HEK293 (cell line): ENCODE data around the gene HOXC11.

Source experiments
- IKZF3 ChIP-seq: fragments of 450-650 bp; IDR thresholded peaks from 2 replicates; pipeline ENCODE4 v1.5.0; 2018; ENCODE audit warnings: missing biosample characterization, mild to moderate bottlenecking, missing genetic modification characterization, moderate library complexity
- KLF7 ChIP-seq: fragments of 450-650 bp; formaldehyde crosslinking; IDR thresholded peaks from 2 replicates; pipeline ENCODE4 v1.5.1; 2016; ENCODE audit warnings: missing biosample characterization, missing genetic modification characterization, borderline replicate concordance
- MYNN ChIP-seq: fragments of 450-650 bp; formaldehyde crosslinking; IDR thresholded peaks from 2 replicates; pipeline ENCODE4 v1.5.1; 2016; ENCODE audit warnings: missing biosample characterization, missing genetic modification characterization, borderline replicate concordance
- OSR2 ChIP-seq: fragments of 450-650 bp; formaldehyde crosslinking; IDR thresholded peaks from 2 replicates; pipeline ENCODE4 v1.5.1; 2016; ENCODE audit warnings: missing biosample characterization, missing genetic modification characterization
- PATZ1 ChIP-seq: fragments of 450-650 bp; formaldehyde crosslinking; IDR thresholded peaks from 2 replicates; pipeline ENCODE4 v1.5.1; 2016; ENCODE audit warnings: missing biosample characterization, missing genetic modification characterization
- SALL2 ChIP-seq: fragments of 450-650 bp; formaldehyde crosslinking; IDR thresholded peaks from 2 replicates; pipeline ENCODE4 v1.5.0; 2017; ENCODE audit warnings: missing biosample characterization, mild to moderate bottlenecking, missing genetic modification characterization, borderline replicate concordance
- ZBTB20 ChIP-seq: fragments of 450-650 bp; formaldehyde crosslinking; IDR thresholded peaks from 2 replicates; pipeline ENCODE4 v1.5.1; 2016; ENCODE audit warnings: missing biosample characterization, missing genetic modification characterization
- ZBTB7A ChIP-seq: fragments of 450-650 bp; formaldehyde crosslinking; IDR thresholded peaks from 2 replicates; pipeline ENCODE4 v1.5.1; 2016; ENCODE audit warnings: low read depth, missing biosample characterization, missing genetic modification characterization
- ZFHX2 ChIP-seq: fragments of 450-650 bp; formaldehyde crosslinking; conservative IDR thresholded peaks from 2 replicates; pipeline ENCODE4 v1.5.1; 2016; ENCODE audit warnings: missing biosample characterization, missing genetic modification characterization
- ZFP3 ChIP-seq: fragments of 450-650 bp; formaldehyde crosslinking; IDR thresholded peaks from 2 replicates; pipeline ENCODE4 v1.5.1; 2016; ENCODE audit warnings: low read depth, missing biosample characterization, missing genetic modification characterization
- ZNF155 ChIP-seq: fragments of 450-650 bp; formaldehyde crosslinking; IDR thresholded peaks from 2 replicates; pipeline ENCODE4 v1.5.1; 2016; ENCODE audit warnings: missing biosample characterization, missing genetic modification characterization
- ZNF18 ChIP-seq: fragments of 450-650 bp; formaldehyde crosslinking; IDR thresholded peaks from 2 replicates; pipeline ENCODE4 v1.5.1; 2016; ENCODE audit warnings: missing biosample characterization, missing genetic modification characterization
- ZNF223 ChIP-seq: fragments of 450-650 bp; formaldehyde crosslinking; IDR thresholded peaks from 2 replicates; pipeline ENCODE4 v1.5.1; 2016; ENCODE audit warnings: missing biosample characterization, missing genetic modification characterization
- ZNF311 ChIP-seq: fragments of 450-650 bp; formaldehyde crosslinking; IDR thresholded peaks from 2 replicates; pipeline ENCODE4 v1.5.1; 2017; ENCODE audit warnings: missing biosample characterization, missing genetic modification characterization, borderline replicate concordance
- ZNF530 ChIP-seq: fragments of 450-650 bp; formaldehyde crosslinking; IDR thresholded peaks from 2 replicates; pipeline ENCODE4 v1.5.1; 2016; ENCODE audit warnings: low read depth, missing biosample characterization, missing genetic modification characterization
- ZNF560 ChIP-seq: fragments of 450-650 bp; formaldehyde crosslinking; IDR thresholded peaks from 2 replicates; pipeline ENCODE4 v1.5.1; 2017; ENCODE audit warnings: missing biosample characterization, missing genetic modification characterization, borderline replicate concordance
- ZNF624 ChIP-seq: fragments of 450-650 bp; formaldehyde crosslinking; IDR thresholded peaks from 2 replicates; pipeline ENCODE4 v1.5.1; 2017; ENCODE audit warnings: missing biosample characterization, missing genetic modification characterization
- ZNF837 ChIP-seq: fragments of 450-650 bp; formaldehyde crosslinking; IDR thresholded peaks from 2 replicates; pipeline ENCODE4 v1.5.1; 2016; ENCODE audit warnings: missing biosample characterization, missing genetic modification characterization
- ZSCAN16 ChIP-seq: fragments of 450-650 bp; formaldehyde crosslinking; IDR thresholded peaks from 2 replicates; pipeline ENCODE4 v1.5.1; 2016; ENCODE audit warnings: missing biosample characterization, missing genetic modification characterization
- ZSCAN23 ChIP-seq: fragments of 450-650 bp; formaldehyde crosslinking; IDR thresholded peaks from 2 replicates; pipeline ENCODE4 v1.5.1; 2016; ENCODE audit warnings: missing biosample characterization, missing genetic modification characterization
- ZSCAN30 ChIP-seq: fragments of 450-650 bp; IDR thresholded peaks from 2 replicates; pipeline ENCODE4 v1.5.1; 2018; ENCODE audit warnings: missing biosample characterization, mild to moderate bottlenecking, missing genetic modification characterization, moderate library complexity
- TF ChIP-seq, protein P1 (sequence below): fragments of 450-650 bp; formaldehyde crosslinking; IDR thresholded peaks from 2 replicates; pipeline ENCODE4 v1.5.1; 2016; ENCODE audit warnings: missing biosample characterization, missing genetic modification characterization
- TF ChIP-seq, protein P2 (sequence below): fragments of 450-650 bp; formaldehyde crosslinking; IDR thresholded peaks from 2 replicates; pipeline ENCODE4 v1.5.1; 2016; ENCODE audit warnings: missing biosample characterization, missing genetic modification characterization
- TF ChIP-seq, protein P3 (sequence below): fragments of 450-650 bp; formaldehyde crosslinking; IDR thresholded peaks from 2 replicates; pipeline ENCODE4 v1.5.1; 2016; ENCODE audit warnings: missing biosample characterization, missing genetic modification characterization
- TF ChIP-seq, protein P4 (sequence below): sonication (generic); formaldehyde crosslinking; IDR thresholded peaks from 2 replicates; pipeline ENCODE4 v1.8.1; 2022; ENCODE audit warnings: mild to moderate bottlenecking, moderate library complexity, missing genetic modification reagents

The HOXC11 gene

GRCh38 chr12:53973236-53974042 lies 513 bp downstream of the HOXC11 start (continued):
- TF ChIP-seq, protein P1, sequence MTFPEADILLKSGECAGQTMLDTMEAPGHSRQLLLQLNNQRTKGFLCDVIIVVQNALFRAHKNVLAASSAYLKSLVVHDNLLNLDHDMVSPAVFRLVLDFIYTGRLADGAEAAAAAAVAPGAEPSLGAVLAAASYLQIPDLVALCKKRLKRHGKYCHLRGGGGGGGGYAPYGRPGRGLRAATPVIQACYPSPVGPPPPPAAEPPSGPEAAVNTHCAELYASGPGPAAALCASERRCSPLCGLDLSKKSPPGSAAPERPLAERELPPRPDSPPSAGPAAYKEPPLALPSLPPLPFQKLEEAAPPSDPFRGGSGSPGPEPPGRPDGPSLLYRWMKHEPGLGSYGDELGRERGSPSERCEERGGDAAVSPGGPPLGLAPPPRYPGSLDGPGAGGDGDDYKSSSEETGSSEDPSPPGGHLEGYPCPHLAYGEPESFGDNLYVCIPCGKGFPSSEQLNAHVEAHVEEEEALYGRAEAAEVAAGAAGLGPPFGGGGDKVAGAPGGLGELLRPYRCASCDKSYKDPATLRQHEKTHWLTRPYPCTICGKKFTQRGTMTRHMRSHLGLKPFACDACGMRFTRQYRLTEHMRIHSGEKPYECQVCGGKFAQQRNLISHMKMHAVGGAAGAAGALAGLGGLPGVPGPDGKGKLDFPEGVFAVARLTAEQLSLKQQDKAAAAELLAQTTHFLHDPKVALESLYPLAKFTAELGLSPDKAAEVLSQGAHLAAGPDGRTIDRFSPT (tag by site-specific recombination), result peak; percentile 49
- TF ChIP-seq ZNF560 (tag by site-specific recombination) (no peak), KLF7 (no peak), ZNF18 (no peak), MYNN (tag by site-specific recombination) (no peak), ZSCAN16 (tag by site-specific recombination) (no peak), ZFP3 (tag by site-specific recombination) (no peak), ZBTB7A (tag by site-specific recombination) (no peak), ZSCAN30 (tag by site-specific recombination) (peak; percentile 62), ZBTB20 (tag by site-specific recombination) (peak; percentile 43; the same call in 1 of the 2 replicates), ZNF311 (tag by site-specific recombination) (no peak), ZNF155 (no peak), ZNF624 (tag by site-specific recombination) (no peak), ZNF530 (tag by site-specific recombination) (peak; percentile 81), ZSCAN23 (tag by site-specific recombination) (no peak), SALL2 (tag by site-specific recombination) (no peak), PATZ1 (tag by site-specific recombination) (peak; percentile 65), IKZF3 (tag by site-specific recombination) (peak; percentile 45; the same call in 1 of the 2 replicates), ZNF223 (tag by site-specific recombination) (no peak), ZFHX2 (tag by site-specific recombination) (peak; percentile 90), ZNF837 (tag by site-specific recombination) (no peak), OSR2 (tag by site-specific recombination) (no peak; the same call in 1 of the 2 replicates)
- TF ChIP-seq, protein P2, sequence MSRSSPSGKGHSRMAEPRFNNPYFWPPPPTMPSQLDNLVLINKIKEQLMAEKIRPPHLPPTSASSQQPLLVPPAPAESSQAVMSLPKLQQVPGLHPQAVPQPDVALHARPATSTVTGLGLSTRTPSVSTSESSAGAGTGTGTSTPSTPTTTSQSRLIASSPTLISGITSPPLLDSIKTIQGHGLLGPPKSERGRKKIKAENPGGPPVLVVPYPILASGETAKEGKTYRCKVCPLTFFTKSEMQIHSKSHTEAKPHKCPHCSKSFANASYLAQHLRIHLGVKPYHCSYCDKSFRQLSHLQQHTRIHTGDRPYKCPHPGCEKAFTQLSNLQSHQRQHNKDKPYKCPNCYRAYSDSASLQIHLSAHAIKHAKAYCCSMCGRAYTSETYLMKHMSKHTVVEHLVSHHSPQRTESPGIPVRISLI, result no peak
- TF ChIP-seq, protein P3, sequence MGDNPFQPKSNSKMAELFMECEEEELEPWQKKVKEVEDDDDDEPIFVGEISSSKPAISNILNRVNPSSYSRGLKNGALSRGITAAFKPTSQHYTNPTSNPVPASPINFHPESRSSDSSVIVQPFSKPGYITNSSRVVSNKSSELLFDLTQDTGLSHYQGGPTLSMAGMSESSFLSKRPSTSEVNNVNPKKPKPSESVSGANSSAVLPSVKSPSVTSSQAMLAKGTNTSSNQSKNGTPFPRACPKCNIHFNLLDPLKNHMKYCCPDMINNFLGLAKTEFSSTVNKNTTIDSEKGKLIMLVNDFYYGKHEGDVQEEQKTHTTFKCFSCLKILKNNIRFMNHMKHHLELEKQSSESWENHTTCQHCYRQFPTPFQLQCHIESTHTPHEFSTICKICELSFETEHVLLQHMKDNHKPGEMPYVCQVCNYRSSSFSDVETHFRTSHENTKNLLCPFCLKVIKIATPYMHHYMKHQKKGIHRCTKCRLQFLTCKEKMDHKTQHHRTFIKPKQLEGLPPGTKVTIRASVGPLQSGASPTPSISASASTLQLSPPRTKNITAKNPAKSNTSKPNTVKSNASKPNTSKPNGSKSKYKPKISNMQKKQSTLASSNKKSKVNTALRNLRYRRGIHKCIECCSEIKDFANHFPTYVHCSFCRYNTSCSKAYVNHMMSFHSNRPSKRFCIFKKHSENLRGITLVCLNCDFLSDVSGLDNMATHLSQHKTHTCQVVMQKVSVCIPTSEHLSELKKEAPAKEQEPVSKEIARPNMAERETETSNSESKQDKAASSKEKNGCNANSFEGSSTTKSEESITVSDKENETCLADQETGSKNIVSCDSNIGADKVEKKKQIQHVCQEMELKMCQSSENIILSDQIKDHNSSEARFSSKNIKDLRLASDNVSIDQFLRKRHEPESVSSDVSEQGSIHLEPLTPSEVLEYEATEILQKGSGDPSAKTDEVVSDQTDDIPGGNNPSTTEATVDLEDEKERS (tag by site-specific recombination), result no peak
- TF ChIP-seq, protein P4, sequence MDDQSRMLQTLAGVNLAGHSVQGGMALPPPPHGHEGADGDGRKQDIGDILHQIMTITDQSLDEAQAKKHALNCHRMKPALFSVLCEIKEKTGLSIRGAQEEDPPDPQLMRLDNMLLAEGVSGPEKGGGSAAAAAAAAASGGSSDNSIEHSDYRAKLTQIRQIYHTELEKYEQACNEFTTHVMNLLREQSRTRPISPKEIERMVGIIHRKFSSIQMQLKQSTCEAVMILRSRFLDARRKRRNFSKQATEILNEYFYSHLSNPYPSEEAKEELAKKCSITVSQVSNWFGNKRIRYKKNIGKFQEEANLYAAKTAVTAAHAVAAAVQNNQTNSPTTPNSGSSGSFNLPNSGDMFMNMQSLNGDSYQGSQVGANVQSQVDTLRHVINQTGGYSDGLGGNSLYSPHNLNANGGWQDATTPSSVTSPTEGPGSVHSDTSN (CRISPR knock-in tag), result no peak
